ENCODE results near the gene FKBP6.
"Not testable (repeated sequence)": the region's sequence is repeated elsewhere in the genome, so short reads cannot be mapped to it uniquely, and the experiment has no call there.

Gene FKBP6

GRCh38 chr7:73397521-73398281 is 69.7 kb downstream of the FKBP6 start:
- Histone ChIP-seq H3K27ac (peak overlapping the region; percentile 71), H3K4me3 (ENCODE audit: low read depth, low read length) (no peak overlapping the region)
- DNase-seq, result peak; percentile 30

GRCh38 chr7:73399185-73400050 is 71.5 kb downstream of the FKBP6 start:
- not testable (repeated sequence) for H3K27ac ChIP-seq; DNase-seq; H3K4me3 ChIP-seq (ENCODE audit: low read depth, low read length); H3K36me3 ChIP-seq; H3K27me3 ChIP-seq (ENCODE audit: insufficient read depth, low read depth, severe bottlenecking); H3K9me3 ChIP-seq (ENCODE audit: severe bottlenecking)

More at GRCh38 chr7:73397521-73398281, 69.7 kb downstream of the FKBP6 start:
- Histone ChIP-seq H3K27me3 (ENCODE audit: insufficient read depth, low read depth, severe bottlenecking) (no peaks in the 10 kb centered on the region), H3K9me3 (ENCODE audit: severe bottlenecking) (no peaks in the 10 kb centered on the region), H3K36me3 (no peaks in the 10 kb centered on the region)
- TF ChIP-seq CTCF (IDR thresholded peaks at IDR 0.05; ENCODE audit: low read depth, low read length), result no peak

- not testable (repeated sequence) for DNase-seq; H3K4me3 ChIP-seq (ENCODE audit: low read depth, low read length); H3K27me3 ChIP-seq (ENCODE audit: insufficient read depth, low read depth, severe bottlenecking); H3K27ac ChIP-seq; H3K9me3 ChIP-seq (ENCODE audit: severe bottlenecking); H3K36me3 ChIP-seq
Measured at GRCh38 chr7:73404860-73405259, 76.9 kb downstream of the FKBP6 start.
